Raji (cell line): Measurements from ENCODE around the gene LCNL1.

Experiments
- POLR2A ChIP-seq: IDR thresholded peaks from 2 replicates; pipeline ENCODE4 v1.6.1; 2011; ENCODE audit warnings: low read depth, low read length, control low read depth; ENCODE audit not compliant: insufficient read depth

LCNL1 gene

DNA sequence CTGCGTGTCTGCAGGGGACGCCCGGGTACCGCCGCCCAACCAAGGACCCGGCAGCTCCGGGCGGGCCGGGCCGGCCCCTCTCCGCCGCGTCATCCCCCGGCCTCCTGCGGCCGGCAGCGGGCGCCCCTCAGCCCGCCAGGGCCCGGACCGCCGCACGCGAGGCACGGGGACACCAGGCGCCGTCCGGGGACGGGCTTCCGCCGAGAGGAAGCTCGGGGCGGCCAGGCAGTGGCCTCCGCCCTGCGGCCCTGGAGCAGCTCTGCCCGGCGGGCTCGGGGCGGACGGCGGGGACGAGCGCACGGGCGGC is 38.6 kb upstream of the LCNL1 start:
- no peak for TF ChIP-seq POLR2A

DNA sequence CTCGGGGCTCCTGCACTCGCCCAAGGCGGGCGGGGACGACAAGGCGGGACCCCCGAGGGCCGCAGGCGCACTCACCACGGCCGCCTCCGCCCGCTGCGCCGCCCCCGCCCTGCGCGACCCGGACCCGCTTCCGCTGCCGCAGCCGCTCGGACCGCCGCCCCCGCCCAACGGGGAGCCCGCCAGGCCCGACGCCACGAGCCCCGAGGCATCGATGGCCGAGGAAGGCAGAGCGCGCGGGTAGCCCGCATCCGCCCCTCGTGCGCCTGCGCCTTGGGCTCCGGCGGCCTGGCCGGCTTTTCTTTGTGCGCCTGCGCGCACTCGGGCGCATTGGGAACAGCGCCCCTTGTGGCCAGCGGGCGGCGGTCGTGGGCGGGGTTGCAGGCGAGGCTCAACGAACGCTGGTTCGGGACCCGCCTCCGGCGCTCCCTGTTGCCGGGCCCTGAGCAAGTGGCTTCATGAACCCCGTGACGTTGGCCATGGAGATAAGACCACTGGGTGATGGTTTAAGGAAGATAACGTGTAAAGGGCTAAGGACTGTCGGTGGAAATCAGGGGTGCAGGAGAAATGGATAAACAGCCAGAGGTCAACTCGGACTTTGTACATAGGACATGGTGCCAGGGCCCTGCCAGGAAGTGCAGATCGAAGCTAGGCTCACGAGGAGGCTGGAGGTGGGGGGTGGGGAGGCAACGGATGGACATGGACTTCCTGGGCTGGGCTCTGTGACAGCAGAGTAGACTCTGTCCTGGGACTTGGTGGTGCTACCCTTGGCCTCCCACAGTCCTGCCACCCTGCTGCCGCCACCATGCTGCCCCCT is 38.1 kb upstream of the LCNL1 start, which contains the start of the genes C8G and FBXW5:
Gene C8G (plus strand): TSS at position 725 of the 814 bp plus-strand sequence. CDS start 78 bp downstream, at position 803.
Gene FBXW5 (minus strand): TSS at position 220 of the 814 bp plus-strand sequence. CDS start 655 bp downstream, outside the sequence.
- peak; percentile 72 for TF ChIP-seq POLR2A

DNA sequence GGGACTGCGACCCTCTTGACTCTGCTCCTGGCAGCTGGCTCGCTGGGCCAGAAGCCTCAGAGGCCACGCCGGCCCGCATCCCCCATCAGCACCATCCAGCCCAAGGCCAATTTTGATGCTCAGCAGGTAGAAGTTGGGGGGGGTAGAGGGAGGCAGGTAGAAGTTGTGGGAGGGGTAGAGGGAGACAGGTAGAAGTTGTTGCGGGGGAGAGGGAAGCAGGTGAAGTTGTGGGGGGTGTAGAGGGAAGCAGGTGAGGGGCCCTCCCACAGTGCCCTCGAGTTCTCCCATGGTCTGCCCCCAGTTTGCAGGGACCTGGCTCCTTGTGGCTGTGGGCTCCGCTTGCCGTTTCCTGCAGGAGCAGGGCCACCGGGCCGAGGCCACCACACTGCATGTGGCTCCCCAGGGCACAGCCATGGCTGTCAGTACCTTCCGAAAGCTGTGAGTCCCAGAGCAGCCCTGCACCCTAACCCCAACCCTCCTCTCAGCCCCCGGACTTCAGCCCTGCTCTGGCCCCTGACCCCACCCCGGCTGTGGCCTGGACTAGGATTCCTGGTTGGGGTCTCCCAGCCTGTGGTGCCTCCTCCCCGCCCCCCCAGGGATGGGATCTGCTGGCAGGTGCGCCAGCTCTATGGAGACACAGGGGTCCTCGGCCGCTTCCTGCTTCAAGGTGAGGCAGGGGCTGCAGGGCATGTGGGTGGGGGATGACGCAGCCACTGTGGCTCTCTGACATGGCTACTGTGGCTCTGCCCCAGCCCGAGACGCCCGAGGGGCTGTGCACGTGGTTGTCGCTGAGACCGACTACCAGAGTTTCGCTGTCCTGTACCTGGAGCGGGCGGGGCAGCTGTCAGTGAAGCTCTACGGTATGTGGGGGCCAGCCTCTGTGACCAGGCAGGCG is 37.2 kb upstream of the LCNL1 start:
- TF ChIP-seq POLR2A, result no peak

DNA sequence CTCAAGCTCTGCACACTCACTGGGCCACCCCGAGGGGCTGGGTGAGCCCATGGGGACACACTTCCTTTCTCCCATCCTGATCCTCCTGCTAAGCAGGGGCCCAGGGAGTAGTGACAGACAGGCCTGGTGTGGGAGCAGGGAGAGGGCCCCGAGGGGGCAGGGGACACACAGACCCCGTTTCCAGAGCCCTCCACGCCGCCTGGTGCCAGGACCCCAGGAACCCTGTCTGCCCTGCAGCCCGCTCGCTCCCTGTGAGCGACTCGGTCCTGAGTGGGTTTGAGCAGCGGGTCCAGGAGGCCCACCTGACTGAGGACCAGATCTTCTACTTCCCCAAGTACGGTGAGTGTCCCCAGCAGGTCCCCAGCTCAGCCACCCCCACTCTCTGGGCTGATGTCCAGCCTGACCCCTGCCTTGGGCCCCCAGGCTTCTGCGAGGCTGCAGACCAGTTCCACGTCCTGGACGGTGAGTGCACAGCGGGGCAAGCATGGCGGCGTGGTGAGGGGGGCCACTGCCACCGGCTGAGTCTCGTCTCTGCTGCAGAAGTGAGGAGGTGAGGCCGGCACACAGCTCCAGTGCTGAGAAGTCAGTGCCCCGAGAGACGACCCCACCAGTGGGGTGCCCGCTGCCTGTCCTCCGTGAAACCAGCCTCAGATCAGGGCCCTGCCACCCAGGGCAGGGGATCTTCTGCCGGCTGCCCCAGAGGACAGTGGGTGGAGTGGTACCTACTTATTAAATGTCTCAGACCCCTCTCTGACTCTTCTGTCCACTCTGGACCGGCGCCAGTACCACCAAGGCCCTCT is 36.4 kb upstream of the LCNL1 start:
- TF ChIP-seq POLR2A, result no peak

DNA sequence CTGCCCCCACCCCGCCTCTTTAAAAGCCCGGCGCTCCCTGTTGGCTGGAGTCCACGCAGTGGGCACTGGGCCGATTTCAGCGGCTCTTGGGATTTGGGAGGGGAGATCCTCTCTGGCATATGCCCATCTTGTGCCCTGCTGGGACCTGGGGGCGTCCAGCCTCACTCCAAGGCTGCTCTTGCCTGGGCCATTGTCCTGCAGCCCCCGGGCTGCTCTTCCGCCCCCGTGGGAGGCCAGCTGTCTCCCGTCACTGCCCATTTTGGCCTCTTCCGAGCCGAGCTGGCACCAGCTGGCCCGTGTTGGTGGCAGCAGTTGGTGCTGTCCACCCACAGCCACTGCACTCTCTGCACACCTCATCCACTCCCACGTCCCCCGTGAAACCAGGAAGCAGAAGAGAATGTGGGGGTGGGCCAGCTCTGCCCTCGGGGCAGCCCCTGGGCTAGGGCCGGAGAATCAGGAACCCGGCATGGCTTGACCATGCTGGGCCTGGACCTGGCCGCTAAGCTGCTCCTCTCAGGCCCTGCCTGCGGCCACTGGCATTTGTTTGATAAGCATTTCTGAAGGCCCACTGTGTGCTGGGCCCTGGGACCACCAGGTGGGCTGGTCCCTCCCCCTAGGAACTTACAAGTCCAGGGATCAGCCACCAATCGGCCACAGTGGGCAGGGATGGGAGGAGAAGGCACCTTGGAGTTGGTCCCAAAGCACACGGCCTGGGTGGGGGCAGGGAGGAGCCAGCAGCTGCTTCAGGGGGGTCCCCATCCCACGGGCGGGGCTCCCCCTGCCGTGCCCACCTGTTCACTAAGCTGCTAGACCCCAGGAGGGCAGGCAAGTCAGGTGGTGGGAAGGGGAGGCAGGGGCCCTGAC is 35.5 kb upstream of the LCNL1 start:
- 0 out of 2 replicates have a peak, but pooled peaks have one; percentile 5 for TF ChIP-seq POLR2A

DNA sequence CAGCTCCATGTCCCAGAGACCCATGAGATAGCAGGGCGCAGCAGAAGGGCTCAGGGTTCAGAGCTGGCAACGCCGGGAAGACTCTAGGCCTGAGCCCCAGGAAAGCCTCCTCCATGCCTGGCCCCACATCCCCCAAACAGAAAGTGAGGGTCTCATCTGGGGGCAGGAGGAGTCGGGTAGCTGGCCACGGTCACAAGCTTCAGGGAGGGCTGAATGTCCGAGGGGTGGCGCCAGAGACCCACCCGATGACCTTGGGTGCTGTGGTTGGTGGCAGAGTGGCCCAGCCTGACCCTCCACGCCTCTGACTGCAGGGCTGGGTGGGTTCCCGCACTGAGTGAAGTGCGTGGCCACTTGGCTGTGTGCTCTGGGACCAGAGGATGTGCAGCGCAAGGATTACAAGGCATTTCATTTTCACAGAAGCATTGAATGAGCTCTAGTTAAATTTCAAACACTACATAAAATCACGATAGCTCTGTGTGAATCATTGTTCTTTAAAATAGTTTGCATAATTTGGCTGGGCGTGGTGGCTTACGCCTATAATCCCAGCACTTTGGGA is 34.8 kb upstream of the LCNL1 start:
- TF ChIP-seq POLR2A, result 0 out of 2 replicates have a peak, but pooled peaks have one; percentile 27

DNA sequence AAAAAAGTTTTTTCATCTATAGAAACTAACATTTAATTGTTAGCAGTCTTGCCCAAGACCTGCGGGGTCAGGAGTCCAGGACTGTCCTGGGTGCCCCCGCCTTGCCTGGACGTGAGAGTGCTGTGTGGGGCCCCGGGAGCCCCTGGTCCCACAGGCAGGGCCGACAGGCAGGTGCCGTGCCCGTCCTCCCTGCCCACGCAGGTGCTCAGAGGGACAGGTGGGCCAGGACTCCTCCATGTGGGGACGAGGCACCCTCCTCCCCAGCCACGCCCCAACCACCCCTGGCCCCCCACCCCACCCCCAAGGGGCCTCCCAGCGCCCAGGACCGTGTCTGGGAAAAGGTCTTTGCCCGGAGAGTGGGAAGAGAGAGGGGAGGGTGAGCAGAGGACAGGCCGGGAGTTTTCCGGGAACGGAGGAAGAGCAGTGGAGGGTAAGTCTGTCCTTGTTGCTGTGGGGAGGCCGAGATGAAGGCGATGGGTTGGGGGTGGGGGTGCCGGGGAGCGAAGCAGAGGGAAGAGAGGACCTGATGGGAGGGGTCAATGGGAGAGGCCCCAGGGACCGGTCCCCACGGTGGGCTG is 33.5 kb upstream of the LCNL1 start:
- TF ChIP-seq POLR2A, result no peak

DNA sequence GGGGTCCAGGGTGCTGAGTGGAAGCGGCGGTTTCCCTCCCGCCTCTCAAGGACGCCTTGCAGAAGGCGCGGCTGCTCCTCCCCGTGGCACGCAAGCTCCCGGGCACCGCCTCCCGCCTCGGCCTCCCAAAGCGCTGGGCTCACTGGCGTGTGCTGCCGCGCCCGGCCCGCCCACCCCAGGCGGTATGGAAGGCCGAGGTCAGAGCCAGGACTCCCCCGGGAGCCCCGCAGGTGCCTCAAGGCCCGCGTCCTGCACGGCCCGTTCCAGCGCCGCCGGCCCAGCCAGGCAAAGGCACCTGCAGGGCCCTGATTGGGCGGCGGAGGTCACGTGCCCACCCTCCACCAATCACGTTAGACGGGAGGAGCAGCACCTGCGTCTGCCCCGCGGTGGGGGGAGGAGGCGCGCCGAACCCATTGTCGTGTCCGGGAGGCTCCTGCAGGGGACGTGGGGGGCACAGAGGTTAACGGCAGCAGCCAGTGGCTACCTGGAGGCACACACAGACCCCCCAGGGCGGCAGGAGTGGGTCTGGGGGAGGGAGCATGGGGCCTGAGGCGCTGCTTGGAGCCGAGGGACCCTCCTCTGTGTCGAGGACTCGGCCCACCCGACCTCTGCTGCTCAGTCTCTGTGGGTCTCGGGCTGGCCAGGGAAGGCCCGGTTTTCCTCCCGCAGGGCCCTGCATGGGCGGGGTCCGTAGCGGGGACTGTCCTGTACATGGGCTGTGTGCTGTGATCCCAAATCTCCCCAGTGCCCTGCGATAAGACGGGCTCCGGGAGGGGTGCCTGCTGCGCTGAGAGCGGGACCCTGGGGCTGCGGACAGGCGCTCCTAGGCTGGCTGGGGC is 32.8 kb upstream of the LCNL1 start:
- TF ChIP-seq POLR2A, result peak; percentile 86

DNA sequence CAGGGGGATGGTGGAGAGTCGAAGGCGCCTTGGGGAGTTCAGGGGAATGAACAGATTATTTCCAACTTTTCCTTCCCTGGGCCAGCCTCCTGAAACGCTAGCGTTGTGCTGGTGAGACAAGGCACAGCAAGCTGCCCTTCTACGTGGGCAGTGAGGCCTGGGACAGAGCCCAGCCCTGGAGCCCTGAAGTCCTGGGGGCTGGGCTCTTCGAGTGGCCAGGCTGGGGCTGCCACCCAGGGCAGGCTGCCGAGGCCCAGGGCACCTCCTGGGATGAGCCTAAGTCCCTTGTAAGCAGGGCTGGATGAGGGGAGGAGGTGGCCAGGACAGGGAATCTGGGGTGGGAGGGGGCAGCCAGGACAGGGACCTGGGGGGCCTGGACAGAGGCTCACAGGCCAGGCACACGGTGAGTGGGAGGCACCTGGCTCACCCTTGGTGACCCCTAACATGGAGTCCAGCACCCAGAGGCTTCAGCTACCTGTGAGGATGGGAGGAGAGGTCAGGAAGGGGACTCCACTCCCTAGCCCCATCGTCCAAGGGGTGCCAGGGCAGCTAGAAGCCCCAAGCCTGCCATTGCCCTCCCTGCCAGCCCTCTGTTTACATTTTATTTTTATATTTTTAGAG is 32.0 kb upstream of the LCNL1 start:
- no peak; the same call in 1 of the 2 replicates for TF ChIP-seq POLR2A

DNA sequence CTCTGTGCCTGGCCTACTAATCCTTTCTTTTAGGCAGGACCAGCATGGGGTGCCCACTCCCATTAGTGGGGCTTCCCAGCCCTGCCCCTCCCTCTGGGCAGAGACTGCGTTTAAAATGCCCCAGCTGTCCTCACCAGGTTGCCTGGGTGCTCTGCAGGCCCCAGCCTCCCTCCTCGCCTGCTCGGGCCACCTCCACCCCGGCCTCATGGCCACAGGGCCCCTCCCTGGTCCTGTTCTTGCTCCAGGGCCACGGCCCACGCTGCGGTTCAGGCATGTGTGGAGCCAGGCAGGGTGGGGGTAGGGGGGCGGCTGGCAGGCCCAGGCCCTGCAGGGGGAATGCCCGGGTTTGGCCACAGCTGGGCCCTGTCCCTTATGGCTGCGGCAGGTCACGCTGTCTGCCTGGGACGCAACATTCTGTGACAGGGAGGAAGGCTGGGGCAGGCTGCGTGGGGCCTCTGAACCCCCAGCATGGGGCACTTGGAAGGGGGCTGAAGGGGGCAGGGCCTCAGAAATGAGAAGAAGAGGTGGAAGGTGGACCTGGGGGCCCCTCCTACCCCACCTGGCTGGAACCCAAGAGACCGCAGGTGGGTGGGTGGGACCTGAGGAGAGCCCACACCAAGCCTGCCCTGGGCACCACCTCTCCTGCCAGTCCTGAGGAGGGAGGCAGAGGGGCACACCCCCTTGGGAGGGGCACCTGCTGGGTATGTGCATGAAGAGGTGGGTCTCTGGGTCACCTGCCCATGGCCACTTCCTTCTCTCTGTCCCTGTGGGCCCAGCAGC is 31.1 kb upstream of the LCNL1 start, which contains the start of gene LCN12:
Gene LCN12 (plus strand): TSS at position 733 of the 780 bp plus-strand sequence. CDS start 55 bp downstream, outside the sequence.
- TF ChIP-seq POLR2A, result no peak

DNA sequence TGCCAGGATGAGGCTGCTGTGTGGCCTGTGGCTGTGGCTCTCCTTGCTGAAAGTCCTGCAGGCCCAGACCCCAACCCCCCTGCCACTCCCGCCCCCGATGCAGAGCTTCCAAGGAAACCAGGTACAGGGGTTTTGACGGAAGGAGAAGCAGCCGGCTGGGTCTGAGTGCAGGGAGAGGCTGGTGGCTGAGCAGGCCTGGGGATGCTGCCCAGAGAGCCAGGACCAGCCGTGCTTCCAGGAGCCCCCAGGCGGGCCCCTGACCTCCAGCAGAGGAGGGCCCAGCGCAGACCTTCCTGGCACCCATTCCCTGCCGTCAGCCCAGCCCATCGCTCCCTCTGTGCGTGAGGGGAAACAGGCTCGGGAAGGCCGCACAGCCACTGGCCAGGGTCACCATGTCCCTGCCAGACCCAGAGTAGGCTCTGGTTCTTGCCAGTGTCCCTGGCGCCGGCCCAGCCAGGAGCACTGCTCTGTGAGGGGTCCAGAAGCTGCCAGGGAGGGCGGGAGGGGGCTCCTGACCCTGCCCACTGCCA is 30.4 kb upstream of the LCNL1 start:
- TF ChIP-seq POLR2A, result no peak
